ENCODE measurements around the gene PARD3B.

PARD3B gene

GRCh38 chr2:204718607-204719006, 173.3 kb downstream of the PARD3B start:
- no peak overlapping the region for H2AFZ ChIP-seq (ENCODE audit: low read depth, low read length)
- no peaks in the 10 kb centered on the region for H3K36me3 ChIP-seq (ENCODE audit: insufficient read depth, low read length)
- TF ChIP-seq, protein P1, sequence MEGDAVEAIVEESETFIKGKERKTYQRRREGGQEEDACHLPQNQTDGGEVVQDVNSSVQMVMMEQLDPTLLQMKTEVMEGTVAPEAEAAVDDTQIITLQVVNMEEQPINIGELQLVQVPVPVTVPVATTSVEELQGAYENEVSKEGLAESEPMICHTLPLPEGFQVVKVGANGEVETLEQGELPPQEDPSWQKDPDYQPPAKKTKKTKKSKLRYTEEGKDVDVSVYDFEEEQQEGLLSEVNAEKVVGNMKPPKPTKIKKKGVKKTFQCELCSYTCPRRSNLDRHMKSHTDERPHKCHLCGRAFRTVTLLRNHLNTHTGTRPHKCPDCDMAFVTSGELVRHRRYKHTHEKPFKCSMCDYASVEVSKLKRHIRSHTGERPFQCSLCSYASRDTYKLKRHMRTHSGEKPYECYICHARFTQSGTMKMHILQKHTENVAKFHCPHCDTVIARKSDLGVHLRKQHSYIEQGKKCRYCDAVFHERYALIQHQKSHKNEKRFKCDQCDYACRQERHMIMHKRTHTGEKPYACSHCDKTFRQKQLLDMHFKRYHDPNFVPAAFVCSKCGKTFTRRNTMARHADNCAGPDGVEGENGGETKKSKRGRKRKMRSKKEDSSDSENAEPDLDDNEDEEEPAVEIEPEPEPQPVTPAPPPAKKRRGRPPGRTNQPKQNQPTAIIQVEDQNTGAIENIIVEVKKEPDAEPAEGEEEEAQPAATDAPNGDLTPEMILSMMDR (IDR thresholded peaks at IDR 0.05; ENCODE audit: borderline replicate concordance, extremely low read depth, low read length, poor library complexity, severe bottlenecking), result no peak
- TF ChIP-seq EZH2 (IDR thresholded peaks at IDR 0.05; ENCODE audit: borderline replicate concordance, low read depth, low read length, severe bottlenecking), result no peak
- no peaks in the 10 kb centered on the region for H3K27me3 ChIP-seq (ENCODE audit: insufficient read depth, low read length, poor library complexity)
- H3K79me2 ChIP-seq (ENCODE audit: insufficient read depth, low read length), result no peaks in the 10 kb centered on the region
- no peak for DNase-seq
- no peak overlapping the region for H3K27ac ChIP-seq (ENCODE audit: low read length)
- no peak overlapping the region for H3K4me3 ChIP-seq (ENCODE audit: low read depth in 1 of 2, low read length in 2 of 2)
- H4K20me1 ChIP-seq (ENCODE audit: insufficient read depth, low read length), result no peaks in the 10 kb centered on the region
- no peaks in the 10 kb centered on the region for H3K9me3 ChIP-seq (ENCODE audit: insufficient read depth, low read length, severe bottlenecking)
- no peak overlapping the region for H3K4me2 ChIP-seq (ENCODE audit: insufficient read depth, low read length)
- H3K9ac ChIP-seq (ENCODE audit: low read depth, low read length), result no peak overlapping the region
- ATAC-seq (ENCODE audit: insufficient read depth, low read depth), result no peak
- no peaks in the 10 kb centered on the region for H3K4me1 ChIP-seq (ENCODE audit: insufficient read depth, low read length)

DNA sequence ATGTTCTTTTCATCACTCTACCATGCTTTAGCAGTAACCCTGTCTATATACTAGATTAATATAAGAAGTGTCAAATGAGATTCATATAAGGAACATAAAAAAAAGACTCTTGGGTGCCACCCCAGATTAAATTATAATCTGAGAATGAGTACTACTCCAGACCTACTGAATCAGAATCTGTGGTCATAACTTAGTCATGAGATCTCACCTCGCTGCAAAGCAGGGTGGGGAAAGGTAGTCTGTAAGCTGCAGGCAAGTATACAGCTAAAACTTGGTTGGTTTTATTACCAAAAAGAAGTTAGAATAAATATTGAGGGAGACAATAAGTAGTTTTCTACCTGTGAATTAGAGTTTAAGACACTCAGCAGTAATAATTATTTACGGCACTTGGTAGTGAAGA, 175.6 kb downstream of the PARD3B start:
- H3K4me2 ChIP-seq (ENCODE audit: insufficient read depth, low read length), result no peak overlapping the region
- DNase-seq, result no peak
- ATAC-seq (ENCODE audit: insufficient read depth, low read depth), result no peak
- no peaks in the 10 kb centered on the region for H3K4me1 ChIP-seq (ENCODE audit: insufficient read depth, low read length)
- no peak overlapping the region for H3K27ac ChIP-seq (ENCODE audit: low read length)
- TF ChIP-seq, protein P1 (IDR thresholded peaks at IDR 0.05; ENCODE audit: borderline replicate concordance, extremely low read depth, low read length, poor library complexity, severe bottlenecking), result no peak
- no peak for TF ChIP-seq EZH2 (IDR thresholded peaks at IDR 0.05; ENCODE audit: borderline replicate concordance, low read depth, low read length, severe bottlenecking)
- H3K9me3 ChIP-seq (ENCODE audit: insufficient read depth, low read length, severe bottlenecking), result no peaks in the 10 kb centered on the region
- H4K20me1 ChIP-seq (ENCODE audit: insufficient read depth, low read length), result no peaks in the 10 kb centered on the region
- H3K79me2 ChIP-seq (ENCODE audit: insufficient read depth, low read length), result no peaks in the 10 kb centered on the region
- no peak overlapping the region for H3K9ac ChIP-seq (ENCODE audit: low read depth, low read length)
- no peaks in the 10 kb centered on the region for H3K27me3 ChIP-seq (ENCODE audit: insufficient read depth, low read length, poor library complexity)
- H3K4me3 ChIP-seq (ENCODE audit: low read depth in 1 of 2, low read length in 2 of 2), result no peak overlapping the region
- no peak overlapping the region for H2AFZ ChIP-seq (ENCODE audit: low read depth, low read length)
- no peaks in the 10 kb centered on the region for H3K36me3 ChIP-seq (ENCODE audit: insufficient read depth, low read length)

GRCh38 chr2:204722207-204722606, 176.9 kb downstream of the PARD3B start:
- Histone ChIP-seq H3K9ac (ENCODE audit: low read depth, low read length) (no peak overlapping the region), H3K4me1 (ENCODE audit: insufficient read depth, low read length) (no peaks in the 10 kb centered on the region), H3K4me2 (ENCODE audit: insufficient read depth, low read length) (no peak overlapping the region), H3K79me2 (ENCODE audit: insufficient read depth, low read length) (no peaks in the 10 kb centered on the region), H3K27me3 (ENCODE audit: insufficient read depth, low read length, poor library complexity) (no peaks in the 10 kb centered on the region), H2AFZ (ENCODE audit: low read depth, low read length) (no peak overlapping the region), H3K9me3 (ENCODE audit: insufficient read depth, low read length, severe bottlenecking) (no peaks in the 10 kb centered on the region), H3K36me3 (ENCODE audit: insufficient read depth, low read length) (no peaks in the 10 kb centered on the region), H3K4me3 (ENCODE audit: low read depth in 1 of 2, low read length in 2 of 2) (no peak overlapping the region), H4K20me1 (ENCODE audit: insufficient read depth, low read length) (no peaks in the 10 kb centered on the region), H3K27ac (ENCODE audit: low read length) (no peak overlapping the region)
- ATAC-seq (ENCODE audit: insufficient read depth, low read depth), result no peak
- no peak for DNase-seq
- TF ChIP-seq, protein P1 (IDR thresholded peaks at IDR 0.05; ENCODE audit: borderline replicate concordance, extremely low read depth, low read length, poor library complexity, severe bottlenecking), result no peak
- TF ChIP-seq EZH2 (IDR thresholded peaks at IDR 0.05; ENCODE audit: borderline replicate concordance, low read depth, low read length, severe bottlenecking), result no peak

DNA sequence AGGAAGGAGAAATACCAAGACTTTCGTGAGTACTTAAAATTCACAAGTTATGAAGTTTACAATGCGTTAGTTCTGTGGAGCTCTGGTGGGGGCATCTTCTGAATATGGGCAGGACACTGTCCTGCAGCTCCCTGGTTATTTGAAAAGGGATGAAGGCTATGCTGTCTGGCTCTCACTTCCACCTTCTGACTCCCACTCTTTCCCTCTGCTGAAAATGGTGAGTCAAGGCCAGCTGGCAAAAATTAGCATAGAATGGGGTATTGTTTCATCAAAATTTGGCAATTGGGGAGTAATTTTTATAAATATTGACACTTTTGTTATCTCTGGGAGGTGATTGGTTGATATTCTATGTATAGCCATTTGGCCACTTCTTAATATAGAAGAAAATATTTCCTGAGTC, 177.4 kb downstream of the PARD3B start:
- no peaks in the 10 kb centered on the region for H3K9me3 ChIP-seq (ENCODE audit: insufficient read depth, low read length, severe bottlenecking)
- H3K4me2 ChIP-seq (ENCODE audit: insufficient read depth, low read length), result no peak overlapping the region
- no peak overlapping the region for H2AFZ ChIP-seq (ENCODE audit: low read depth, low read length)
- H3K79me2 ChIP-seq (ENCODE audit: insufficient read depth, low read length), result no peaks in the 10 kb centered on the region
- no peak for TF ChIP-seq EZH2 (IDR thresholded peaks at IDR 0.05; ENCODE audit: borderline replicate concordance, low read depth, low read length, severe bottlenecking)
- TF ChIP-seq, protein P1 (IDR thresholded peaks at IDR 0.05; ENCODE audit: borderline replicate concordance, extremely low read depth, low read length, poor library complexity, severe bottlenecking), result no peak
- no peaks in the 10 kb centered on the region for H3K4me1 ChIP-seq (ENCODE audit: insufficient read depth, low read length)
- H3K36me3 ChIP-seq (ENCODE audit: insufficient read depth, low read length), result no peaks in the 10 kb centered on the region
- ATAC-seq (ENCODE audit: insufficient read depth, low read depth) (no peak), DNase-seq (no peak)
- no peak overlapping the region for H3K9ac ChIP-seq (ENCODE audit: low read depth, low read length)
- H3K4me3 ChIP-seq (ENCODE audit: low read depth in 1 of 2, low read length in 2 of 2), result no peak overlapping the region
- no peak overlapping the region for H3K27ac ChIP-seq (ENCODE audit: low read length)
- H3K27me3 ChIP-seq (ENCODE audit: insufficient read depth, low read length, poor library complexity), result no peaks in the 10 kb centered on the region
- no peaks in the 10 kb centered on the region for H4K20me1 ChIP-seq (ENCODE audit: insufficient read depth, low read length)

All from DND-41 (cell line).